Esophagus muscularis mucosa (tissue), 3 donors: ENCODE results near the gene PI4K2B.

ENCODE experiments used
- CTCF ChIP-seq, 3 experiments: fragments of 200-600 bp in 2 of 3; fragments of 450-650 bp in 1 of 3; sonication (generic) in 2 of 3; IDR thresholded peaks; one replicate each; pipeline ENCODE4 v1.5.1; 2017 to 2019; ENCODE audit warnings: antibody characterized with exemption in 3 of 3, mild to moderate bottlenecking in 2 of 3, moderate library complexity in 1 of 3
- POLR2A ChIP-seq: fragments of 450-650 bp; IDR thresholded peaks from one replicate; pipeline ENCODE4 v1.6.1; 2017; ENCODE audit warnings: antibody characterized with exemption, moderate library complexity, mild to moderate bottlenecking, low read depth

GRCh38 chr4:25252230-25253070, 18.6 kb downstream of the PI4K2B start:
- TF ChIP-seq CTCF (IDR thresholded peaks at IDR 0.05): no peak
- no peak for TF ChIP-seq POLR2A
